GM19467 (cell line): ENCODE measurements around the gene ATL2.
"Not testable (repeated sequence)": the region's sequence is repeated elsewhere in the genome, so short reads cannot be mapped to it uniquely, and the experiment has no call there.

Experiments used
- ATAC-seq: cut with Tn5 transposase; IDR thresholded peaks from one replicate; pipeline ENCODE4 v1.9.1; 2021; ENCODE audit warnings: mild to moderate bottlenecking, moderate library complexity; ENCODE audit not compliant: unreplicated experiment

ATL2 gene

GRCh38 chr2:38377050-38377828 lies at the start of gene ATL2:
ATL2 (minus strand) TSS chr2:38377273; CDS start chr2:38377260, 13 bp downstream.
- ATAC-seq = peak; percentile 85

- no peak for ATAC-seq
Observed at GRCh38 chr2:38423763-38424162, 46.7 kb upstream of the ATL2 start.

DNA sequence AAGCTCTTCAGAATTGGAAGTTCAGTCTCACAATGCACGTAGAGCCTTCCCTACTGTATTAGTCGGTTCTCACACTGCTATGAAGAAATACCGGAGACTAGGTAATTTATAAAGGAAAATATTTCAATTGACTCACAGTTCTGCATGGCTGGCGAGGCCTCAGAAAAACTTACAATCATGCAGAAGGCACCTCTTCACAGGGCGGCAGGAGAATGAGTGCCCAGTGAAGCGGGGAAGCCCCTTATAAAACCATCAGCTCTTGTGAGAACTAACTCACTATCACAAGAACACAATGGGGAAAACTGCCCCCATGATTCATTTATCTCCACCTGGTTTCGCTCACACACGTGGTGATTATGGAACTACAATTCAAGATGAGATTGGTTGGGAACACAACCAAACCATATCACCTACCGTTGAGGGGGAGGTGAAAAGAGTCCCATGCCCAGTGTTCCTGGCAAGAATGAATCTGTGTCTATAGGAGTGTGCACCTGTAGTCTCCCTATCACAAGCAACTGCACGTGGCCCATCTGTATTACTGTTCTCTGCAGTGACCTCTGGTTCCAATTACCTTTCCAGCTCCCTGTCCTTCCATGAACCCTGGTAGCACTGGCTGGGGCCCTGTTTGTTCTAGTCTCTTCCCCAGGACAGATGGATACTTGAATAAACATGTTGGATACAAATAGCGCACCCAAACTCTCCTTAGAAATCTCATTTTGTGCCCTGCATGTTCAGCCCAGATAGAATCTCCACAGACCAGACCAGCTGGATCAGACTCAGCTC lies 44.4 kb upstream of the ATL2 start:
- ATAC-seq = no peak

DNA sequence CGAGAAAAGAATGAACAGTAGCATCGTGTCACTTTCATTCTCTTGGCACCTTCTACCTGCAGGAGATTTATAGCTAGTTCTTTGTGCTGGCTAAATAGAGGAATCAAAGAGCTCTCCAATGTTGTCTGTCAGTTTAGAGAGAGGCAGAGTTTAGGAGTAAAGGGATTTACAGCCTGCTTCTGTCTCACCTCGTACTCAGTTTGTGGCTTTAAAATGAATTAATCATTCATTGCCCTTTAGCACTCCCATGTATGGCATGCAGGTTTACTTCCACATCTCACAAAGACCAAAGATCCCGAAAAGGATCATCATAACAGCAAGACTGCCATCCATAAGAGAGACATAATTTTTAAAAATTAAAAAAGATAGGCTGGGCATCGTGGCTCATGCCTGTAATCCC lies 42.4 kb upstream of the ATL2 start:
- ATAC-seq = no peak

DNA sequence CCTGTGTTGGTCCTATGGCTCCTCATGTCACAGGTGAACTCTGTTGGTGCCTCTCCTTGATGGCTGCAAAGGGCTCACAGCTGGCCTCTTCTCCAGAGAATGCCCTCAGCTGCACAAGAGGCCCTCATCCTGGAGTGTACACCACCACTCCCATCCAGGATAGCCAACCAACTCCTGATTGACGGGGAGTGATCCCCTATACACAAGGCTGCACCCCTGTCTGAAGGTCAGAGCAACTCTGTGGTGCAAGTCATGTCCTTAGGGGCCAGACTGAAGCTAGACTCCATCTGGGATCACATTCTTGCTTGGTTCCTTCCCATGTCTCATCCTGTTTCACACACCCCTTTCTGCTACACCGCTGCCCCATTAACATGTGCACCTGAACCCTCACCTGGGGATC lies 41.7 kb upstream of the ATL2 start:
- ATAC-seq = no peak

DNA sequence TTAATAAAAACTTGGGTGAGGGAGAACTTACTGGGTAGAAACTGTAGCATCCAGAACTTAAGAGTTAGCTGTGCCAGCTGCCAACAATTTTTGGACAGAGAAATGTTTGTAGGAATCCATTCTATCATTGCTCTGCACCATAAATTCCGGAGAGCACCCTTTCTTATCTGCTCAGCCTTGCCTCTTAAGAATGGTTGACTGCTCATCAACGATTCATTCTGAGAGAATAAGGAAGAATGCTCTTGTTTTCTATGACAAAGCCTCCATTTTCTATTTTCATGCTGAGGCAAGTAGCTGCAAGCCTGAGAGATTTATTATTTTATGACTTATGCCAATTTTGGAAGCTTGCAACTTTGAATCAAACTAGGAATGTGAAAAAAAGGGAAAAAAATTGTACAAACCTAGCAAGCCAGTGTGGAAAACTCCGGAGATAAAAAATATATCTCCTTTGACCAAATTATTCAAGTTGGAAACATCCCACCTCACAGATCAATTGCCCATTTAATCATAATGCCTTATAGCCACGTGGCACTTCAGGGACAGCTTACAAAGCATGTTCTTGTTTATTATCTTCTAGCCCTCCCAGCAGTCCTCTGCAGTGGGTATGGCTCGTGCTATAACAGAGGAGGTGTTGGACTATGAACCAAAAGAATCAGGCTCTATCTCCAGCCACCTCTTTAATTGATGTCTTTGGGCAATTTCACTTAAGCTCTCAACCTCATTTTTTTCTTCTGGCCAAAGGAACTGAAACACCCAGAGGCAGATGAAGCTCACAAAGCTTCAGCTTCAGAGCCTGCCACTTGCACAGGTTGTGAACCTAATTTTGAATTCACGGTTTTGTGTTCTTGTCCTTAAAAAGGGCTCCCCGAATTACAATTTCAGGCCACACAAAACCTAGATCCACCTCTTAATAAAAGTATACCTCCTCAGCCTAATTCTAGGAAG lies 40.9 kb upstream of the ATL2 start:
- ATAC-seq = no peak

GRCh38 chr2:38416296-38417036 lies 39.4 kb upstream of the ATL2 start:
- ATAC-seq = no peak

- ATAC-seq = no peak
Observed at GRCh38 chr2:38415728-38416291, 38.7 kb upstream of the ATL2 start.

DNA sequence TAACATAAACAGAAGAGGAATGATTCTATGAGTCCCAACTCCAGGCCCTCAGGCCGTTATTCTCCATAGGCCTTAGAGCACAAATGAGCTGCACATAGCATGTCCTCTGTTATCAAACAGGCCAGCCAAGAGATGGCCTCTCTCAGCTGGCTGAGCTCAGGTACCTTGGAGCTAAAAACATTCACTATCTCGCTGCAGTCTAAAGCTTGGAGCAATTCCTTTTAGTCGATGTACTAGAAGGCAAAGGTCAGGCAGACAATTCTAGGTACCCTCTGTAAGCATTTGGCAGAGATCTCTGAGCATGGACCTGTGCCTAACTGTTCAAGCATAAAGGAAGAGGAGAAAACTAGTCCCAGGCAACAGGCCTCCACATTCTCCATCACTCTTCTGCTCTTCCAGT lies 38.0 kb upstream of the ATL2 start:
- no peak for ATAC-seq

DNA sequence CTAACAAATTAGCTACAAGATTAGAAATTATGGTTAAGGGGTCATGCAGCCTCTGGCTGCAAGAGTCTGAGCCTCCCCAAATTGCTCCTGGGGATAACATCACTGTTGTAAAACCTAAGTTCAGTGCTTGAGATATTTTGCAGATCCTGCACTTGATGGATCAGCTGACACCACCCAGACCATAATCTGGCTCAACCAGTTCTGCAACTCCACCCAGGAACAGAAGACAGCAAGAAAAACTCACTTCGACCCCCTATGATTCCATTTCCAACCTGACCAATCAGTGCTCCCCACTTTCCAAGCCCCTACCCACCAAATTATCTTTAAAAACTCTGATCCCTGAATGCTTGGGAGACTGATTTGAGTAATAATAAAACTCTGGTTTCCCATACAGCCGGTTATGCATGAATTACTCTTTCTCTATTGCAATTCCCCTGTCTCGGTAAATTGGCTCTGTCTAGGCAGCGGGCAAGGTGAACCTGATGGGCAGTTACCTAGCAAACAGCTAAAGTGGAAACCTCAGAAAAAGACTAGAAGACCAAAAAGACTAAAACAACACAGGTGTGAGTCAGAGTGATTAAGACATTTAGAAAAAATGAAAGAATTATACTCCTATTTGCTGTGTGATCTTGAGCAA lies 35.3 kb upstream of the ATL2 start:
- ATAC-seq = not testable (repeated sequence)

DNA sequence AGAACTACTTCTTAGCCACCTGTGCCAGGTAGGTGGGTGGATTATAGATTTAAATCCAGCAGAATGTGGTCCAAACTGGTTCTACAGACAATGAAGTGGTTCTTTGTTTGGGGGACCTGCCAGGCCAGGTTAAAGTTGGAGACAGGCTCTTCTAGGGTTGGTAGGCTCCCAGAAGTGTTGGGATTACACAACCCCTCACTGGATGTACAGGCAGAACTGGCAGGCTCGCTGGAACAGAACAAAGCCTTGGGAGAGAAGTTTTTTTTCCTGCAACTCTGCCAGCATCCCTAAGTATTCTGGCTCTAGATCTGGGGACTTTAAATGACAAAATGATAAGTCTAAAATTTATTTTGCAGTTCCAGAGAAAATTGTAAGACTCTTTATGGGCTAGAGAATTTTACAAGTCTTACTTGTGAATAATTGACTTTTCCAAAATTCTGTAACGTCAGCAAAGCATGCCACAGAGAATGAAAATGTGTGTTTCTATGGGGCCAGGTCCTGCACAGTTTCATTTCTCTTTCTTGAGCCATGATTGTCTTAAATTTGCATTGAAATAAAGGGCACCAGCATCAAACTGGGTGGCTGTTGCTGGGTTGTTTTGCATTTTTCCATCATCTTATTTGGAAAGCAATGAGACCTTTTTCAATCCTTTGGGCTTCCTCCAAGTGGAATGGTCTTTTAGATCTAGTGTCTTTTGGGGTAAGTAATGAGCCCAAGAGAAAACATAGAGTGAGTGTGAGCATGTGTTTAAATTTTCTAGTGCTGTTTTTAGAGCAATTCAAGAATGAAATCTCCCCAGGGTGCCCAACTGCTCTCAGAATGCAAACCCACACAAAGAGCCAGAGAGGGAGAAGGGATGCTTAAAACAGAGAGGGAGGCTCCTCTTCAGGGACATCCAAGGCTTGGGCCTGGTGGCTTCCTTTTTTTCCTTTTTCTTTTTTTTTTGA lies 32.4 kb upstream of the ATL2 start:
- peak; percentile 71 for ATAC-seq

GRCh38 chr2:38407111-38407682 lies 30.1 kb upstream of the ATL2 start:
- ATAC-seq = no peak

GRCh38 chr2:38406597-38407110 lies 29.6 kb upstream of the ATL2 start:
- ATAC-seq = no peak

DNA sequence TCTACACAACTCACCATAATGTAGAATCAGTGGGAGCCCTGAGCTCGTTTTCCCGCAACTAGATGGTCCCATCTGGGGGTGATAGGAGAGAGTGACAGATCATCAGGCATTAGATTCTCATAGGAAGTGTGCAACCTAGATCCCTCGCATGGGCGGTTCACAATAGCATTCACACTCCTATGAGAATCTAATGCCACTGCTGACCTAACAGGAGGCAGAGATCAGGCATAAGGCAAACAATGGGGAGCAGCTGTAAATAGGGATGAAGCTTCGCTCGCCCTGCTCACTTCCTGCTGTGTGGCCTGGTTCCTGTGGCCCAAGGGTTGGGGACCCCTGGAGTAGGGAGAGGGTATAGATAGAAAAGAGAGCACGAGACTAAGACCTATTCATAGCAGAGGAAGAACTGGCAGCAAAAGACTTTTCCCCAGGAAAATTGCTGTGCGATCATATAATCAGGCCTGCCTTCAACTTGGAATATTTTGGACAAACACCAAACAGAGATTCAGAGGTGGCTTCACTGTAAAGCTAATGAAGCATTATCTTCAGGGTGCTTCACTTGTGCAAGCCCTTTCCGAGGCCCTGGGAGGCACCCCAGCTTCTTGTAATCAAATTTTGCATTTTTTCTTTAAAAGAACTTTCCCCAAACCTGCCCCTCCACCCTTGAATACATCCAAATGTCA lies 29.0 kb upstream of the ATL2 start:
- ATAC-seq = no peak

DNA sequence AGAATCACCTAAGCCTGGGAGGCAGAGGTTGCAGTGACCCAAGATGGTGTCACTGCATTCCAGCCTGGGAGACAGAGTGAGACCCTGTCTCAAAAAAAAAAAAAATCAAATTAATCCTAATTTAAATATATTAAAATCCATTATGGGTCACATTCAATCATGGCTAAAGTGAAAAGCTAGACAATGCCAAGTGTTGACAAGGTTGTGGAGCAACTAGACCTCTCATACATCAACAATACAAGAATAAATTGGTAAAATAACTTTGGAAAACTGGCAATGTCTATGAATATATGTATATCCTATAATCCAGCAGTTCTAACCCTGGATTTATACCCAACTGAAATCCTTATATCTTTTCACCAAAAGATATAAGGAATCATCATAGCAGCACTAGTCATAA lies 23.4 kb upstream of the ATL2 start:
- no peak for ATAC-seq

DNA sequence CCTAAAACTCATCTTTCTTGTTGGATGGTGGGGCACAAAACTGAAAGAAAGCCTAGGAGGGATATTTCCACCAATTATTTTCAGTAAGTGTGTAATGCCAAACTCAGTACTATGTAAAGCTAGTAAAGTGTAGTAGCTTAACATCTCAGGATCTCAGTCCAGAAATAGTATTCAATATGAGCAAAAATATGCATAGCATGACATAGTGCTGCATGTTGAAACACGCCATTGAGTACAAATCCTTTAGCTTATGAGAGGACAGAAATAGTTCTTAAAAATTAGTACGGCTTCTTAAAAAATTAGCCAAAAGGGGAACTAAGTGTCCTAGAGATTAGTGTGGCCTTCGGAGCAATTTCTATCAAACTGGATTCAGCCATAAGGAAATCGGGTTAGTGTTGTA lies 21.7 kb upstream of the ATL2 start:
- no peak for ATAC-seq

DNA sequence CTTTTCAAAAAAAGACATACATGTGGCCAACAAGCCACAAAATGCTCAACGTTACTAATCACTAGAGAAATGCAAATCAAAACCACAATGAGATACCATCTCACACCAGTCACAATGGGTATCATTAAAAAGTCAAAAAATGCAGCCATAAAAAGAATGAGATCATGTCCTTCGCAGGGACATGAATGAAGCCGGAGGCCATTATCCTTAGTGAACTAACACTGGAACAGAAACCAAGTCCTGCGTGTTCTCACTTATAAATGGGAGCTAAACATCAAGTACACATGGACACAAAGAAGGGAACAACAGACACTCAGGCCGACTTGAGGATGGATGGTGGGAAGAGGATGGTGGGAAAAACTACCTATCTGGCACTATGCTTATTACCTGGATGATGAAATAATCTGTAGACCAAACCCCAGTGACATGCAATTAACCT lies 17.8 kb upstream of the ATL2 start:
- no peak for ATAC-seq
